Esophagus muscularis mucosa (tissue), 3 donors: ENCODE results near the gene LHX6.

Experiments
- POLR2A ChIP-seq: fragments of 450-650 bp; IDR thresholded peaks from one replicate; pipeline ENCODE4 v1.6.1; 2017; ENCODE audit warnings: antibody characterized with exemption, moderate library complexity, mild to moderate bottlenecking, low read depth
- TF ChIP-seq, protein P1 (sequence below), 3 experiments: fragments of 200-600 bp in 2 of 3; fragments of 450-650 bp in 1 of 3; sonication (generic) in 2 of 3; IDR thresholded peaks; one replicate each; pipeline ENCODE4 v1.5.1; 2017 to 2019; ENCODE audit warnings: antibody characterized with exemption in 3 of 3, mild to moderate bottlenecking in 2 of 3, moderate library complexity in 1 of 3

DNA sequence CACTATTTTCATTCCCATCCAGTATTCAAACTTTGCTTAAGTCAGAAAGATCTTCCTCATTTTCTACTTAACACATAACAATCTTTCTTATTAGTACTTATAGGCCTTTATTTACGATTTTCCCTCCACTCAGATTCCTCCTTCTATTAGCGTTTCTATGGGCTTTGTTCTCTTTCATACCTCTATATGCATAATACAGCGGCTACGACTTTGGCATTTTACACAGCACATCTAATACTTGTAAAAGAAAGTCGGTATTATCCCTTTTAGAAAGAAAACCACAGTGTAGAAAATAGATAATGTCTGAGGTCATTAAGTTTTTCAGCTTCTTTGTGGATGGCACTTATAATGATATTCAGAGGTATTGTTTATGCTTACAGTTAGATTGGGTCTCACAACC is 27.4 kb upstream of the LHX6 start:
- TF ChIP-seq, protein P1, sequence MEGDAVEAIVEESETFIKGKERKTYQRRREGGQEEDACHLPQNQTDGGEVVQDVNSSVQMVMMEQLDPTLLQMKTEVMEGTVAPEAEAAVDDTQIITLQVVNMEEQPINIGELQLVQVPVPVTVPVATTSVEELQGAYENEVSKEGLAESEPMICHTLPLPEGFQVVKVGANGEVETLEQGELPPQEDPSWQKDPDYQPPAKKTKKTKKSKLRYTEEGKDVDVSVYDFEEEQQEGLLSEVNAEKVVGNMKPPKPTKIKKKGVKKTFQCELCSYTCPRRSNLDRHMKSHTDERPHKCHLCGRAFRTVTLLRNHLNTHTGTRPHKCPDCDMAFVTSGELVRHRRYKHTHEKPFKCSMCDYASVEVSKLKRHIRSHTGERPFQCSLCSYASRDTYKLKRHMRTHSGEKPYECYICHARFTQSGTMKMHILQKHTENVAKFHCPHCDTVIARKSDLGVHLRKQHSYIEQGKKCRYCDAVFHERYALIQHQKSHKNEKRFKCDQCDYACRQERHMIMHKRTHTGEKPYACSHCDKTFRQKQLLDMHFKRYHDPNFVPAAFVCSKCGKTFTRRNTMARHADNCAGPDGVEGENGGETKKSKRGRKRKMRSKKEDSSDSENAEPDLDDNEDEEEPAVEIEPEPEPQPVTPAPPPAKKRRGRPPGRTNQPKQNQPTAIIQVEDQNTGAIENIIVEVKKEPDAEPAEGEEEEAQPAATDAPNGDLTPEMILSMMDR (IDR thresholded peaks at IDR 0.05), result no peak
- no peak for TF ChIP-seq POLR2A
